Testis (tissue), 3 donors: ENCODE measurements around the gene HOXA5. TPM values are rescaled to one million over a fixed set of nuclear protein-coding genes. Genes with fewer than 3 reads are reported as not detected.

Experiments
- DNase-seq: peaks from one replicate; pipeline ENCODE4 v3.0.0-alpha.2; 2019
- H3K27ac ChIP-seq, 2 donors: fragments of 200-600 bp; sonication (generic); one replicate each; pipeline ENCODE4 v1.5.1; 2019
- H3K27me3 ChIP-seq: fragments of 200-600 bp; sonication (generic); one replicate; pipeline ENCODE4 v1.5.1; 2019
- H3K36me3 ChIP-seq: fragments of 200-600 bp; sonication (generic); one replicate; pipeline ENCODE4 v1.5.1; 2017; ENCODE audit warnings: low read depth; ENCODE audit errors: missing control alignments
- H3K4me1 ChIP-seq: fragments of 200-600 bp; sonication (generic); one replicate; pipeline ENCODE4 v1.5.1; 2019
- H3K4me3 ChIP-seq, 2 donors: fragments of 200-600 bp; sonication (generic); one replicate each; pipeline ENCODE4 v1.5.1; 2017 to 2019
- H3K9me3 ChIP-seq: fragments of 200-600 bp; sonication (generic); one replicate; pipeline ENCODE4 v1.5.1; 2017
- POLR2A ChIP-seq: fragments of 450-650 bp; IDR thresholded peaks from one replicate; pipeline ENCODE4 v1.6.1; 2017; ENCODE audit warnings: antibody characterized with exemption, mild to moderate bottlenecking, moderate library complexity
- WGBS, 2 donors: methylation state at CpG; one replicate each; pipeline ENCODE4 v1.1.5; 2018; 5-methylcytosine and 5-hydroxymethylcytosine counted together
- intact Hi-C: fragments of 100-400 bp; cut with DNase I; formaldehyde crosslinking; loops from one replicate; pipeline ENCODE4 v1.15.1; 2023; ENCODE audit warnings: low total_unique reads
- polyA plus RNA-seq: library from polyadenylated mRNA; stranded (reverse); fragments of 350-450 nt; fragmentation: Illumina TruSeq; extraction: RNeasy Lipid Tissue Mini Kit (QIAGEN cat#74804); gene quantifications from one replicate; pipeline ENCODE4 v1.2.3, GENCODE V29; 2014; ENCODE audit warnings: low read depth, low replicate concordance; ENCODE audit not compliant: insufficient read depth
- total RNA-seq, 2 donors: library from RNA; depleted of rRNA; stranded (reverse); fragments of >200 nt; gene quantifications; one replicate each; pipeline ENCODE4 v1.2.3, GENCODE V29; 2016
- TF ChIP-seq, protein P1 (sequence below), 3 experiments: fragments of 450-650 bp in 2 of 3; fragments of 200-600 bp in 1 of 3; sonication (generic) in 1 of 3; IDR thresholded peaks; one replicate each; pipeline ENCODE4 v1.5.1; 2016 to 2019; ENCODE audit warnings: antibody characterized with exemption in 3 of 3, mild to moderate bottlenecking in 2 of 3, moderate library complexity in 1 of 3

The HOXA5 gene
- total and polyA plus RNA-seq, 3 donors from 2014 or later: 0.63 to 7.6 TPM; not detected in 1

GRCh38 chr7:27142580-27143022, 880 bp downstream of the HOXA5 start:
- 12 to 18% methylated on average over 28 to 29 of the region's 29 CpGs for WGBS, 2 donors
- TF ChIP-seq POLR2A: no peak
- TF ChIP-seq, protein P1, sequence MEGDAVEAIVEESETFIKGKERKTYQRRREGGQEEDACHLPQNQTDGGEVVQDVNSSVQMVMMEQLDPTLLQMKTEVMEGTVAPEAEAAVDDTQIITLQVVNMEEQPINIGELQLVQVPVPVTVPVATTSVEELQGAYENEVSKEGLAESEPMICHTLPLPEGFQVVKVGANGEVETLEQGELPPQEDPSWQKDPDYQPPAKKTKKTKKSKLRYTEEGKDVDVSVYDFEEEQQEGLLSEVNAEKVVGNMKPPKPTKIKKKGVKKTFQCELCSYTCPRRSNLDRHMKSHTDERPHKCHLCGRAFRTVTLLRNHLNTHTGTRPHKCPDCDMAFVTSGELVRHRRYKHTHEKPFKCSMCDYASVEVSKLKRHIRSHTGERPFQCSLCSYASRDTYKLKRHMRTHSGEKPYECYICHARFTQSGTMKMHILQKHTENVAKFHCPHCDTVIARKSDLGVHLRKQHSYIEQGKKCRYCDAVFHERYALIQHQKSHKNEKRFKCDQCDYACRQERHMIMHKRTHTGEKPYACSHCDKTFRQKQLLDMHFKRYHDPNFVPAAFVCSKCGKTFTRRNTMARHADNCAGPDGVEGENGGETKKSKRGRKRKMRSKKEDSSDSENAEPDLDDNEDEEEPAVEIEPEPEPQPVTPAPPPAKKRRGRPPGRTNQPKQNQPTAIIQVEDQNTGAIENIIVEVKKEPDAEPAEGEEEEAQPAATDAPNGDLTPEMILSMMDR (IDR thresholded peaks at IDR 0.05): no peak

DNA sequence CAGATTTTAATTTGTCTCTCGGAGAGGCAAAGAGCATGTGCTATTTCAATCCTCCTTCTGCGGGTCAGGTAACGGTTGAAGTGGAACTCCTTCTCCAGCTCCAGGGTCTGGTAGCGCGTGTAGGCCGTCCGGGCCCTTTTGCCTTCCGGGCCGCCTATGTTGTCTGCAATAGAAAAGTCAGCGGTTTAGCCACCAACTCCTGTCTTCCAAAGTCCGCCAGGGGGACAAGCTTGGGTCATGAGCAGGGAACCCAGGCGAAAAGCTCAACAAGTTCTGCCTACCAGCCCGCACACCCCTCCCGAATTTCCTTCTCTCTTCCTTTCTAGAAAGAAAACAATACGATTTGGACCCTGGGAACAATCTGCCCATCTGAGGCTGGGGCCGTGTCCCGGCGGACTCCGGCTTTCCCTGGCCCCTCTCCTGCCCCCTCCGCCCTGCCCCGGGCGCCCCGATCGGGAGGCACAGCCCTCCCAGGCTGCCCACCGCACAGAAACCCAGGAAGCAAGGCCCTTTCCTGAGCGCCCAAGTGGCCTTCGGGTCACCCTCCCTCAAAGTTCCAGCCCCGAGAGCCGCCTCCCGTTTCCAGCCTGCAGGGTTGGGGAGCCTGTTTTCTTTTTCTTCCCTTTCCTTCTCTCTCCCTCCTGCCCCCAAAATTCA, 1.4 kb downstream of the HOXA5 start:
- Histone ChIP-seq H3K4me3 (peak overlapping the region in 1 of 2 donors; percentile 46), H3K27ac (no peak overlapping the region), H3K9me3 (no peaks in the 10 kb centered on the region), H3K4me1 (peaks cover 4% of the 10 kb centered on the region), H3K36me3 (no peaks in the 10 kb centered on the region), H3K27me3 (no peaks in the 10 kb centered on the region)
- no peak for TF ChIP-seq POLR2A
- TF ChIP-seq, protein P1 (IDR thresholded peaks at IDR 0.05): no peak
- DNase-seq: peak; percentile 13
- intact Hi-C loops: no loop called here
- WGBS, 2 donors: 28 to 34% methylated on average over 28 to 30 of the region's 30 CpGs

More at GRCh38 chr7:27142580-27143022, 880 bp downstream of the HOXA5 start:
- peak; percentile 12 for DNase-seq
- H3K36me3 ChIP-seq: no peaks in the 10 kb centered on the region
- H3K27ac ChIP-seq: no peak overlapping the region
- no peaks in the 10 kb centered on the region for H3K27me3 ChIP-seq
- H3K4me1 ChIP-seq: peaks cover 4% of the 10 kb centered on the region
- H3K9me3 ChIP-seq: no peaks in the 10 kb centered on the region
- intact Hi-C loops: no loop called here
- H3K4me3 ChIP-seq: peak overlapping the region; percentile 25 to 46

GRCh38 chr7:27141137-27141922, 2.2 kb downstream of the HOXA5 start:
- peak; percentile 2 for DNase-seq
- WGBS, 2 donors: 71 to 77% methylated on average over 18 of the region's 18 CpGs
- TF ChIP-seq POLR2A: no peak
- TF ChIP-seq, protein P1 (IDR thresholded peaks at IDR 0.05): no peak
- intact Hi-C loops: no loop called here
- Histone ChIP-seq H3K27me3 (no peaks in the 10 kb centered on the region), H3K4me3 (no peak overlapping the region), H3K9me3 (no peaks in the 10 kb centered on the region), H3K36me3 (no peaks in the 10 kb centered on the region), H3K4me1 (peaks cover 4% of the 10 kb centered on the region), H3K27ac (no peak overlapping the region)

DNA sequence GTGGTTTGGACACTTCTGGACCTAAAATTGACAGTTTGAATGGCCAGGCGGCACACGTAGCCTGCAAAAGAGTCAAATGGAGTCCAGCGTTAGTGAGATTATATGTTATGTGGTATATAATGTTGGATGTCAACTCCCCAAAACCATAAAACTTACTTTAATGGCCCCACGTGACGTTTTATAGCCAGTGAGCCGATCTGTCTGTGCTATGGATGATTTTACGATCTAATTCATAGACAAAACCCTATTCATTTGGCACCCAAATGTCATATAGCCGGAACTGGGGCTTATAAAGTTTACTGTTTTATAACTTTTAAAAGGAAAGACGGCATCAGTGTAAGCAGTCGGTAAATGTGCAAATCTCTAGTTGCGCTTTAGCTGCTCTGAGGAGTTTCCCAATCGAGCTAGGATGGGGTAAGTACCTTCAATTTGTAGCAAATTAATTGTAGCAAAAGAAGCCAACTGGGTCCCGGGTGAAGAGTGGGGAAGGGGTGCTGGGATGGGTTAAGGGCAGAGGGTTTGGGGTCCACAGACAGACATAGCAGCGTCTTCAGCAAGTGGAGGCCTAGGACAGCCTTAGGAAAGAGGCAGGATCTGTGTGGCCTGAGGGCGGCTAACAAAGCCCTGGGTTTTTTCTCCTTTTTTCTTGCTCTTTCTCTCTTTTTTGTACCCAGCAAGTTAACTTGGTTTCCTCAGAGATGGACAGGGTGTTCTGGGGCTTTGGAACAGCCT, 3.2 kb downstream of the HOXA5 start:
- Histone ChIP-seq H3K36me3 (no peaks in the 10 kb centered on the region), H3K9me3 (no peaks in the 10 kb centered on the region), H3K4me3 (peak overlapping the region in 1 of 2 donors; percentile 48), H3K27me3 (no peaks in the 10 kb centered on the region), H3K27ac (no peak overlapping the region), H3K4me1 (peaks cover 4% of the 10 kb centered on the region)
- TF ChIP-seq, protein P1 (IDR thresholded peaks at IDR 0.05): no peak
- TF ChIP-seq POLR2A: no peak
- peak; percentile 2 for DNase-seq
- WGBS, 2 donors: 56 to 58% methylated on average over 15 of the region's 15 CpGs
- intact Hi-C loops: no loop called here
